NOMO-1 treated with DMSO at 0.1 percent for 48 hours (cell line): ENCODE results near the gene THSD7B.
"Not testable (repeated sequence)": the region's sequence is repeated elsewhere in the genome, so short reads cannot be mapped to it uniquely, and the experiment has no call there.

ENCODE experiments used
- DNase-seq: peaks from one replicate; lab custom pipeline; 2025; ENCODE audit not compliant: unreplicated experiment; lab: John Stamatoyannopoulos, UW

The THSD7B gene

DNA sequence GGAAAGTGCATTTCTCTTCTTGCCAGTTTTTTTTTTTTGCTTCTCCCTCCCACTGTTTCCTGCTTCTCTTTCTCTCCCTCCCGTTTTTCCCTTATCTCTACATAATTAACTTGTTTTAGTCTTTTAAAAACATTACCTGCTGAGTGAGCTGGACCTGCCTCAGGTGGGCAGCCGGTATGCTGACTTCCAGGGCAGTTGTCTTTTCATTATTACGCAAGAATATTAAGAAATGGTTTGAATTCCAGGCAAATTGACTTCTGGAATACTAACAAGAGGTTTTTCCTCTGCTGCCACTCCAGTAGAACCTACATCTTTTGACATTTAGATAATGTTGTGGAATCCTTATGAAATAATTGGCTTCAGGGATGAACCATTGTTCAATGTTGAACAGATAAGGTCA, 161.8 kb downstream of the THSD7B start:
- no peak for DNase-seq

GRCh38 chr2:136929531-136929930, 164.2 kb downstream of the THSD7B start:
- DNase-seq: peak; percentile 15

- DNase-seq: no peak
Observed at GRCh38 chr2:136932700-136933099, 167.4 kb downstream of the THSD7B start.

DNA sequence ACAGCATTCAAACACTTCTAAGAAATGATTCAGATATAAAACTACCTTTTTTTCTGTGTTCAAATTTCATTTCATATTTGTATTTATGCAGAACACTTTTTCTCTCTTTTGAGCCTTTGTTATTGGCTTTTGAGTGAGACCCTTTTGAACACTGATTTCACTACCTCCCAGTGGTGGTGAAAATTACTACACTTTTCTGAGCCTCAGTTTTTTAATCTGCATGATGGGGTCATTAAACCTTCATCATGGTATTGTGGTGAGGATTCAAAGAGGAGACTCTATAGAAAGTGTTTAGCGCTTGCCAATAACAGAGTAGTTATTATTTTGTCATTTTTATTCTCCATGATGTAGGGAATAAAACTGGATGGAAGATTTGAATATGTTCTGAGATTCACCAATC, 169.8 kb downstream of the THSD7B start:
- DNase-seq: no peak

DNA sequence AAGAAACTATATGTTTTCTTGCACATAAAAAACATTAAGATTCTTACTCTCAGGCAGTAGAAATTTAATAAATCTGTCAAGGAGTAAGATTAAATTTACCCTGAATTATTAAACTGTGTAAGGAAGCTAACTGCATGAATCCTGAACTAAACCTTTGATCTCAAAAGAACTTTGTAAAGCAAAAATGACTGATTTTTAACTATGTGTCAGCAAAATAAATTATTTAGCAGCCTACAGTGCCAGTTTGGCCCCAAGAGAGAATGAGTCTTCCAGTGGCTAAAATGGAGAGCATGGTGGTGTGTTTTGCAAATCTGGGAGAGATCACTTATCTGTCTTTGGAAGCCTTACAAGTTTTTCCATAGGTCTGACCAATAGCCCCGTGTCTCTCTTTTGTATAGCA, 190.7 kb downstream of the THSD7B start:
- no peak for DNase-seq

- no peak for DNase-seq
Observed at GRCh38 chr2:136957044-136957443, 191.7 kb downstream of the THSD7B start.

DNA sequence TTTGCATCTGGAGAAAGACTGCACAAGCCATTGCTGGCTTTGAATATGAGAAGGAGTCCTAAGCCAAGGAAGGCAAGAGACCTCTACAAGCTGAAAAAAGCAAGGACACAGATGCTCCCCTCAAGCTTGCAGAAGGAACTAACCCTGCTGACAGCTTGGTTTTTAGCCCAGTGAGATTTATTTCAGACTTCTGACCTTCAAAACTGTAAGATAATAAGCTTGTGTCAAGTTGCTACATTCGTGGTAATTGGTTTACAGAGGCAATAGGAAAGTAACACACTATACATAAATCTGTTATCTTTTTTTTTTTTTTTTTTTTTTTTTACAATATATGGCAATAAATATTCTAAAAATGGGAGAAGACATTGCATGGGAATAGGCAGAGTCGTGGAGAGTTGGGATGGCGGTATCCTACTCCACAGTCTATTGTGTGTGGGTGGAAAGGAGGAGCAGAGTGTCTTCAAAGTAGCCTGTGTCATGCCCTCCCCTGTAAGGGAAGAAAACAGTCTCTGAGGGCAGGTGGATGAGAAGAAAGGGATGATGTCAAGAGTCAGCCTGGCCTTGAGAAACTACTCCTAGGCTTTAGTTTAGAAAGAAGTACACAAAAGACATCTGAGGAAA, 196.9 kb downstream of the THSD7B start:
- no peak for DNase-seq

GRCh38 chr2:136966485-136966884, 201.1 kb downstream of the THSD7B start:
- DNase-seq: no peak

DNA sequence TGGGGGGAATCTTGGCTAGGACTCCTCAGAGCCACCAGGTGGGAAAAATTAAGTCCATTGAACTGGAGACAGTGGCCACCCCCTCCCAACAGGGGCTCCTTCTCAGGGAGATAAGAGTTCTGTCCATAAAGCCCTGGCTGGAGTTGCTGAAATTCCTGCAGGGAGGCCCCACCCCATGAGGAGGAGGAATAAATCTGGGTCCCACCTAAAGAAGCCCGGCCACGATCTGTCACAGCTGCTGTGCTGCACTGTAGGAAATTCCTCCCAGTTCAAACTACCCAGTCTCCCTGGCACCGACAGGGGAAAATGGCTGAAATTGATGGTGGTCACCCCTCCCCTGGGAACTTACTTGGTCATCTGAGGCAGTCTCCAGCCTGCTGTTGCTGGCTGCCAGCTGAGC, 215.0 kb downstream of the THSD7B start:
- no peak for DNase-seq

GRCh38 chr2:136981689-136982088, 216.3 kb downstream of the THSD7B start:
- DNase-seq: not testable (repeated sequence)

GRCh38 chr2:136985044-136985443, 219.7 kb downstream of the THSD7B start:
- no peak for DNase-seq

DNA sequence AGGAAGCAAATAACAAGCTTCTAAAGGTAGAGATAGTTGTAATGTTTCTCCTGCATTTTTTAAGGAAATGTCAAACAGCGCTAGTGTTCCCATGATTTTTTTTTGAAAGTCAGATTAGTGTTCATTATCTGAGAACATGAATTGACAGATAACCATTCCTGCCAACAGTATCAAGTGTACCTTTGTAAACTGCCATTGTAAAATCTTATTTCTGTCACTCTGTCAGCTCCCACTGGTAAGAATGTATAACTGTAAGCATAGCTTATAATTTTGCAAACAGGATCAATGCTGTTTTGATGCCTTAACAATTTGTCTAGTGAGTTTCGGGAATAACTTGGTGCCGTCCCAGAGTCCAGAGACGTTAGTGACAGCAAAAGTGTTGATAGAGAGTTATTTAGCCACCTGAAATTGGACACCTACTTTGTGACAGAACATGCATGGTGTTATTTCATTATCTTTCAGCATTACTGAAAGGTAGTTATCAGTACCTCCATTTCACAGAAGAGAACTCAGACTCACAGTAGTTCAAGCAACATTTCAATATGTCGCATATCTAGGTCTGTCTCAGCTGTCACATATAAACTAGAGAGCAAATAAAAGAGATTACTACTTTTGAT, 221.4 kb downstream of the THSD7B start:
- DNase-seq: no peak

- no peak for DNase-seq
Observed at GRCh38 chr2:136990316-136990715, 225.0 kb downstream of the THSD7B start.

GRCh38 chr2:136994793-136995192, 229.4 kb downstream of the THSD7B start:
- no peak for DNase-seq

- DNase-seq: no peak
Observed at GRCh38 chr2:136997557-136997956, 232.2 kb downstream of the THSD7B start.

GRCh38 chr2:137000811-137001210, 235.5 kb downstream of the THSD7B start:
- DNase-seq: no peak

DNA sequence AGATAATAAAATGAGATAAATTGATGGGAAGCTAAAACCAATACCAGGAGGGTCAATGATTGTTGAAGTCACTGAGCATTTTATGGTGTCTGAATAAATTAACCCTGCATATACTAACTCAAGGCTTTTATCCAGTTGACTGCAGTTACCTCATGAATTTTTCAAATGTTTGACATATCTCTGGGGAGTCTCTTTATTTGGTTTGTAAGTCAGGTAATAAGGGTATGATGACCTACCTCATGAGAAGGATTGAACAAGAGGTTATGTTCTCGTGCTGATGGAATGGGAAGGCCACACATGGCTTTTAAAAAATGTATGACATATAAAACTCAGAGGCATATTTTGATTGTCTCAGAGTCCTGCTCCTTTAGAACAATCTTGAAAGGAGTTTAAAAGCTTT, 237.6 kb downstream of the THSD7B start:
- no peak for DNase-seq

DNA sequence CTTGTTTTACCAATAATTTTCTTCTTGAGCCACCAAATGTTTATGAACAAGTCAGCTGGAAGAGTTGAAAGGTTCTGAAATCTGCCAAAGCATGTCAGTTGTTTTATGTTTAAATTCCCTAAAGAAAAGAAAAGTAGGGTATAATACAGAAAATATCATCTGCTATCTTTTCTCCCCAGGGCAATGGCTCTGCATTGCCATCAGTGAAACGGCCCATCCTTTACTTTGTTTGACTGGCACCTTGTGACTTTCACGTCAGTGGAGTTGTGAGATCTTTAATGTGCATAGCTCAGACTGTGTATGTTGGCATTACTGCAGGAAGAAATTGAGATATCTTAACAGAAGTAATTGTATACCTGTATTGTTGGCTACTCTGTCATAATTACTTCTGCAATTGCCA, 239.9 kb downstream of the THSD7B start:
- DNase-seq: no peak

- no peak for DNase-seq
Observed at GRCh38 chr2:137007938-137008337, 242.6 kb downstream of the THSD7B start.

DNA sequence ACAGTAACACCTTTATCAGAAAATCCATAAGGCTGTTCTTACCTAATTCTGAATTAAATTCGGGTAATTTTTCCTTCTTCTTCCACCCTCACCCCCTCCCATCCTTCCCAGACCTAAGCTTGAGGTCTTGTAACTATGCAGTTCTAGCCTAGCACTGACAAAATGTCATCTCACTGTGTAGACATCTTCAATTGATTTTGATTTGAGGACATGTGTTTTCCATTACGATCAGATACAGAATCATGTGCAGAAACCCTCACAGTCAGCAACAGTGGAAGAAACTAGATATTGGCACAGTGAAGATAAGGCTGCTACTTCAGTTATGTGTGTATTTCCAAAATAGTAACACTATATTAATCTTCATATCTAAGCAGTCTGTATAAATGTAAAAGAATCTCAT, 244.6 kb downstream of the THSD7B start:
- DNase-seq: no peak

DNA sequence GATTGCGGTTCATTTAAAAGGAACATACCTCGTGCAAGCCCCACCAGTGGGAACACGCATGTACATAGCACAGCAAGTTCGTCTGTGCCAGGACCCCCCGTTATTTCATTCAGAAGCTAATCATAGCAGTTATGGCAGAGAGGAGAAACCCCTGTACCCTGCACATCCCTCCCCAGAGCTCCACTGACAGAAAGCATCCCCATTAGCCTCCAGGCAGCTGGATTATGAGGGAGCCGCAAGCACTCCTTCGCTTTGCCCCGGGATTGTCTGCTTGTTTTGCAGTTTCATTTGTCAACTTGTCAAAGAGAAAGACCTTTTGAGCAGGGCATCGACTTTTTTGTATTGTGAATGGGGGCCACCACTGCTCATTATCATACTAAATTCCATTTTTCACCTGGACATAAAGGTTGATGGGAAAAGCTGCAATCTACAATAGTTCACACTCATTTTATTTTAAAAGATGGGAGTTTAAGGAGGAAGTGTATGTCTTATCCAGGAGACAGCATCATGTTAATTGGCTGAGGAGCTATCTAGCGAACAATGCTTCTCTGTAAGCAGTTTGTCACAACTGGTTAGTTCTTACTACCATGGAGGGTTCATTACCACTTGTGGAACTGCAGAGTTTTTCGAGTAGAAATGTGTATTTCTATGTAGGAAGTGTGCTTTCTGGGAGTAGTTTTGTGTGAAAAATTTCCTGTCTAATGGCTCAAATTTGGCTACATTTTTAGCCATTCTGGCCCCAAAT, 255.3 kb downstream of the THSD7B start:
- DNase-seq: no peak

- no peak for DNase-seq
Observed at GRCh38 chr2:137021763-137022162, 256.4 kb downstream of the THSD7B start.
